Stimulated activated CD8-positive, alpha-beta memory T cell treated with anti-CD3 and anti-CD28 coated beads, Interleukin-15, amount 100 ng/mL, for 1 hour (primary cell): ENCODE measurements around the gene EML6.
"Not testable (repeated sequence)": the region's sequence is repeated elsewhere in the genome, so short reads cannot be mapped to it uniquely, and the experiment has no call there.

Experiments
- DNase-seq: peaks from one replicate; pipeline ENCODE4 v3.0.0-alpha.2; 2020; ENCODE audit warnings: low read depth

The EML6 gene

DNA sequence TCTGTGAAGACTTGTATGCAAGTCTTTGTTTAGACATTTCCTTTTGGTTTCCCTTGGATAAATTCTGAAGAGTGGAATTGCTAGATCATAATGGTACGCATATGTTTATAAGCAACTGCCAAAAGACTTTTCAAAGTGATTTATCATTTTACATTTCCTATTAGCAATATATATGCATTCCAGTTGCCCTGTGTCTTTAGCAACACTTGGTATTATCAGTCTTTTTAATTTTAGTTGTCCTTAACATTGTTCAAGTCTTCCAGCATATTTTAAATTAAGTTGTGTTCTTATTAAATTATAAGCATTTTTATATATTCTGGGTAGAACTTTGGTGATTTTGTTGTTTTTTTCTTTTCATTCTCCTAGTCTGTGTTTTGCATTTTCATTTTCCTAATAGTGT is 81.8 kb downstream of the EML6 start:
- DNase-seq, result no peak

DNA sequence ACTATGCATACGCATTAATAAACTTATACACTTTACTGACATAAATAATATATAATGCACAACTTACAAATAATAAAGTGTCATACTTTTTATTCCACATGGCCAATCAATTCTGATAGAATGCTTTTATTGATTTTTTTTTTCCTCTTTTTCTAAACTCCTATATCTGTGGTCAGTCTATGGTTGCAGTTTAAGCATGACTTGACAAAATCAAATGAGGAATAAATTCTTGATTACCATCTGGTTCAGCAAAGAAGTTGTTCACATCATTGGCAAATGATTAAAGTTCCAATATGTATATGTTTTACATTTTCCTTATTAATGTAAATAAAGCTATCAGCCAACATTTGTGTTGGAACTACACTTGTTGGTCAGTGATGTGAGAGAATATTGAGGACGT is 83.5 kb downstream of the EML6 start:
- DNase-seq, result no peak

DNA sequence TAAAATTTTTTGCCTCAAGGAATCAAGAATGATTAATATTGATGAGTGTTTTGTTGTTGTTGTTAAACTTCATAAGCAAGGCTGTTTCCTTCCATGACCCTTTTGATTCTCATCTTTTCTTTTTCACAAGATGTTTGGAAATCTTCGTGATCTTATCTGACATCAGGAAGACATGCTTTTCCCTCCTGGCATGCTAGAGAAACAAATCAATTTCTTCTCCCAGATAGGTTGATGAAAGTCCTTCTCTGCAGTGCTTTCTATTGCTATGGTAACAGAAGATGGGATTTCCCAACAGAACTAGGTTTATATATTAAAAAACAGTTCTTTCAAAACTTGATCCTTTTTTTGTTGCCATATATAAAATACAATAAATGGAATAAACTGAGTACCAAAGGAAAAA is 85.2 kb downstream of the EML6 start:
- no peak for DNase-seq

DNA sequence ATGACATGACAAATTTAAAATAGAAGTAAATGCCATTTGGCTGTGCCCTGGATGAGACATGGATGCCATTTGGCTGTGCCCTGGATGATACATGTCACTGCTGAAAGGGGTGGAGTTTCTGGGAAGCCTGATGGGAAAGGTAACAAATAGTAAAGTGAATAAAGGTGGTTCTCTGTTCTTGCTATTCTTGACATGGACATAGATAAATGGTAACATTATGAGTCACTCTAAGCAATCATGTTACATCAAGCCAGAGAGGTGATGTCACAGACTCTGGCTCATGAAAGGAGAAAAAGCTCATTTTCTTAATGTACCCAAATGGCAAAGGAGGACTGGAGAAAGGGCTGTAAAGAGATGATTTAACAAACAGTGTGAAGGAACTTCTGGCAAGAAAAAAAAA is 86.4 kb downstream of the EML6 start:
- no peak for DNase-seq

DNA sequence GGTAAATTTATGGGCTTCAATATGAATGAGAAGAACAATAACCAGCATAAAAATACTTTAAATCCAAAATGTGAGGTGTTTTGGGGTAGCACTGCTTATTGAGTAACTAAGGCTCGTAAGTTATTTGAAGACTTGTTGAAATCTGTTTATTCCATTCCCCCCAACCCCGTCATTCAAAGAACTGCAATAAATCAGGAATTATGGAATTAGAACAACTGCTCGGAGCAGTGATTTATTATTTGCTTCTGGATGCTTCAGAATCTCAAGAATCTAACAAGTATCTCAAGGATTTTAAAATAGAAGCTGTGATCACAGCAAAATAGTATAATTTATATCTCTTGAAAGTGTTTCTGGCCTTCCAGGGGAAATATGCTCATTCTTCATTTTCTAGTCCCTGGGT is 86.8 kb downstream of the EML6 start:
- DNase-seq, result no peak

DNA sequence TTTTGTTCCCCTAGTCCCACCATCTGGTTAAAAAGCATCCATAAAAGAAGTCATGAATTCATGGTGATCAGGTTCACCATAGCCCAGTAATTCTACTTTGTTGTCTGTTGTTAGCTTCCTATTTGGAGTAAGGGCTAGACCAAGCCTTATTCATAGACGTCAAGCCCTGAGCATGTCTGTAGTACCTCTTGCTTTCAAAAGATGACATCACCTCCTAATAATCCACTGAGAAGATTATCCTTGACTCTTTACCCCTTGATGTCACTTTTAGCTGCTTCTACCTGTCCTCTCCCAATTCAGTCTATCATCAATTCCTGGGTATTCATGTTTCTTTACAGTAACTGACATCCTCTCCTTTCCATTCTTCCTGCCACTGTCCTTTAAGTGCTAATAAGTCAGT is 90.1 kb downstream of the EML6 start:
- DNase-seq, result no peak

DNA sequence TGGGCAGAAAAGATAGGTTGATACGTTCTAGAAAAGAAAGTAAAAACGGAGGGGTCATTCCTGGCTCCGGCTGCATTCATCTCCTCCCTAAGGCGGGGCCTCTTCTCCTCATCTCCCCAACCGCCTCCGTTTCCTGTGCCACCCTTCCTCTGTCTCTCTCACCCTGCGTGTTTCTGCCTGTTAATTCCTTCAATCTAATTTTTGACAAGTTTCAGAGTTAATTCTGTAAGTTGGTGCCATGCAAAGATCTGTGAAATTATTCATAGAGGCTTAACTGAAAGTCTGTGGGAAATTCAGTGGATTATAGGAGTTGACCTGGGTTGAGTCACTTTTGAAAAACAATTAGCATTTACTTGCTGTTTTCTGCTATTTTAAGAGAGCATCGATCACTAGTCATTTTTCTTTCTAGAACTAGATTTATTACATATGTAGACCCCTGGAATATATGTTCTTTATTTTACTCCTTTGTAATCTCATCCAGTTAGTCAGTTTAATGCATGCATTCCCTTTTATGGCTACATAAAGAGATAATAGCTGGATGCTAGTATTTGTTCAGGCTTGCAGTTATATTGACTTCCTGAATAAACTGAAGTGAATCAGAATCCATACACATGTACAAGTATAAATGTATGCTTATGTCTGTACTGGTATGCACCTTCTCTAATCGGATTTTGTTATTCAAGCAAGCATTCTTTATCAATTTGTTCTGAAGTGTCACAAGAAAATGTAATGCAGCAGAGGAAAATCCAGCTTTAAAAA is 91.1 kb downstream of the EML6 start:
- no peak for DNase-seq

DNA sequence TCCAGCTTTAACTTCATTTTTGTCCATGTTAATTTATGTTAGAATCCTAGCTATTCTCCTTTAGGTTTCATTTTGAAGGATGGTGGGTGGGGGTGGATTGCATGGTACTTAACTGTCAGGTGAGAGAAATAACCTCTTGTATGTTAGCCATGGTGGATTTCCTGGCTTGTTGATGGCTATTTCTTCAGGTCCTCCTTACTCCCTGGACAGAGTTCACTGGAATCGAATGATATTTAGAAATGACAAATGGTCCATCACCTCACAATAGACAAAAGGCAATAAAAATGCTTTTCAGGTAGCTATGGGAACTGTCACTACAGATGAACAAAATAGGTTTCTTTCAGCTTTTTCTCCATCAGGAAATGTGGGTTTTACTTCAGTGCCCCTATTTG is 91.7 kb downstream of the EML6 start:
- DNase-seq, result no peak

DNA sequence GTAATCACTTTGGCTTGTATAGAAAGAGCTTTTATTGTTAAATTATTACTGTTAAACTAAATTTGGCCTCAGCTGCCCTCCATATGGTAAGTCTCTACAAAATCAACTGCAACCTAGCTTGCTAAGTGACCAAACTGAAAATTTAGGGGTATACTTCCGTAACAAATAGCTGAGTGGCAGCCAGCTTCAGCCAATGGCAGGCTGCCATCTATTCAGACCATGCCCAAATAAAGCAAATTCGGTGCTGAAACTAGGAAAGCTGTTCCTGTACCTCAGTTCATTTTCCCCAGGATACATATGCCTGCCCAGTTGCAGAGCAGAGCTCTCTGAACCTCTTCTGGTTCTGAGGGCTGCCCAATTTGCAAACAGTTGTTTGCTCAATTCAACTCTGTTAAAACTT is 94.8 kb downstream of the EML6 start:
- DNase-seq, result no peak

DNA sequence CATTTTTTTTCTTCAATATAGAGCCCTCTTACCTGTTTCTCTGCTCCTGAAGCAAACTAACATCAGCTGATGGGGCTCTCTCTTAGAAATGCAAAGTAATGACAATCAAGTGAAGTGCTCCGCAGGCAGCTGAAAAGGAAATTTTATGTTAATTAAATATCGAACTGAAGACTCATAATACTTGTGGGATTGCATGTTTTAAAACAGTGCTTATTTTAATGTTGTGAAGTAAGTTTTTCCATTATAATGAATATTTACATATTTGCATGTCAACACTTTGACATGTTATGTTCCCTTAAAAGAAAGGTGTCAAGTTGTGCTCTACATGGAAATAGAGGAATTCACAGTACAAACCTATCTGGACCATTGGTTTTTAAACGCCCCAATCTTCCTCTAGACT is 97.1 kb downstream of the EML6 start:
- no peak for DNase-seq

DNA sequence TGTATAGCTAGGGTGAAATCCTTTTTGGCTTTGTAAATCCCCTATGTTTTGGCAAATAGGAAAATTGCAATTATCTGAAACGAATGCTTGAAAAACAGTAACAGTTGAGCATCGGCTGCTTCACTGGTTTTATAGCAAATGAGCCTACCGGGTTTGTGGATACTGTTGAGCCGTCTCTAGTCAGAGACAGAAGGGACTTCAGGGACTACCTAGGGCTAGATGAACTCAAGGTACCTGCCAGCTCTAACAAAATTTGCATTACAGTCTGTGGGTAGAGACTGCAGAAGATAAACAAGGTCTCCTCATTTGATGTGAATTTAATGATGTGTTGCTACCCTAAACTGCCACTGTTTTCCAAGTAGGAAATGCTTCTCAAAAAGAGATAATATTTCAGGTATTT is 101.1 kb downstream of the EML6 start:
- DNase-seq, result no peak

DNA sequence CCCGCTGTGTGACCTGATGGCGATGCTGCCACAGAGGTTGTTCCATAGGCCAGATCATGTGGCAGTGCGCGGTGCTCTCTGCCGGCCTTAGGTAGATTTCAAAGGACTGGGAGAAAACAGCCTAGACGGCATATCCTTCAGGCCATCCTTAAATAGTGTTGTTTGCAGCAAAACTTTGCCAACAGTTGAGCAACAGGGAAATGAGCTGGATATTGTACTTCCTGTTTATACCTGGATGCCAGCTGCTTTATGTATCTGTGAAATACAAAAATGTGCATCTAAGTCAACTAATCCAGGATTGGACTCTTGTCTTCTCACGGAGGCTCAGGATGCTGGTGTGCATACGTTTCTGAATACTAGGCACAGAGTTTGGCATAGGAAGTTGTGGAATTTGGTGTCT is 107.1 kb downstream of the EML6 start:
- DNase-seq, result no peak

DNA sequence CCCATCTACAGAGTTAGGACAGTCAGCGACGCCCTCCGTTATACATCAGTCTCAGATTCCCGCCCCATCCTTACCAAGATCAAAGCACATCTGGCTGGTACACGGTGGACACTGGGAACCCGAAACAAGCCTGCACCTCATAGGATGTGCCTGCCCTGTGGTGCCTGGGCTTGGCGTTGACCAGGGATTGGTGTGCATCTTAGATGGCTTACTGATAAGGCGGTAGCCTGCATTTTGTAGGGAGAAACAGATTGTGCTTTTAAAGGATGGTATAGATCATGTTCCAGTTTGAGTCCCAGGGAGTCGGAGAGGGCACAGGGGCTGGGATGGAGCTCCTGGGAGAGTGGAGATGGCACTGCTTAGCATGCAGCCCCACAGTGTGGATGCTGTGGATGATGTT is 108.0 kb downstream of the EML6 start:
- DNase-seq, result no peak

DNA sequence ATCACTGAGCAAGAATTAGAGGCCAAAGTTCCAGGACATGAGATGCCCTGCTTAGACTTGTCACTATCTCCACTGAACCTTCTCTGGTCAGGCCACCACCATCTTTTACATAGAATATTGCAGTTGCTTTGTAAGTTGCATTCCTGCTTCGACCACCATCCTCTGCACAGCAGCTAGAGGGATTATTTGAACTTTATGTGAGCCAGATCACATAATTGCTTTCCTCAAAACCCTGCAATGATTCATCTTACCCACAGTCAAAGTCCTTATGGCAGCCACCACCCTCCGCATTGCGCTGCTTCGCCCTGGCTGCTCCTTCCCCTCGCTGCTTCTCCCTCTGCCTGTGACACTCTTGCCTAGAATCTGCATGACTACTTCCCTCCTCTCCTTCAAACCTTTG is 111.3 kb downstream of the EML6 start:
- DNase-seq, result no peak

DNA sequence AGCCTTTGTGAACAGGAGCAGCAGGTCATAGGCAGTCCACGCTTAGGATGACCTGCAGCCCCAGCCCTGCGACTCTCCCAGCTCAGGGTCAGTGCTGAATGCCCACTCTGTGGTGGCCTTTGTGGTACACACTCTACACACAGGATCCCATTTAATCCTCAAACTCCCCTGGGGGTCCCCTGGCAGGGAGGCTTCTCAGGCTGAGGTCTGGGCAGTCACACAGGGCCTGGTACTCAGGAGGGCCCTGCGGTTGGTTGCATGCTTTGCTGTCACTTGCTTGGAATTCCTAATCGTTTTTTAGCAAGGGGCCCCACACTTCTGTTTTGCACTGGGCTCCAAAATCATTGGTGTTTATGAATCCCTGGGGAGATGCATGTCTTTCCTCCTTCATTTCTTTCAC is 113.0 kb downstream of the EML6 start:
- no peak for DNase-seq

DNA sequence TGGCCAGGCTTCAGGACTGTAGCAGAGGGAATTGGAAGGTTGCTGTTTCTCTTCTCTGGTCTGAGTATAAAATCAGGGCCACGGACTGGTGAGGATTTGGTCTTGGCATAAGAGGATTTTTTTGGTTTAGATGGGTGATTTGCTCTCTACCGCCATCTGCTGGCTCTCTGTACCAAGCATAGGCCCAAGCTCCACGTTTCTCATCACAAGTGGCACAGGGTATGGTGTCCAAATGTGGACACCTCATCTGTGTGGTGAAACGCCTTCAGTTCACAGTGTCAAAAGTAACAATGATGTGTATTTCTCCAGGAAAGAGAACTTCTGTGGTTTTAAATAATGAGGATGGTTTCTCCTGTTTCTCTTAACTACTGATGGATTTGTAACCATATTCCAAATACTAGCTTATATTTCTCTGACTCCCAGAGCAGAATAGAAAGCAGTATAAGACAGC is 115.1 kb downstream of the EML6 start:
- peak; percentile 51 for DNase-seq

DNA sequence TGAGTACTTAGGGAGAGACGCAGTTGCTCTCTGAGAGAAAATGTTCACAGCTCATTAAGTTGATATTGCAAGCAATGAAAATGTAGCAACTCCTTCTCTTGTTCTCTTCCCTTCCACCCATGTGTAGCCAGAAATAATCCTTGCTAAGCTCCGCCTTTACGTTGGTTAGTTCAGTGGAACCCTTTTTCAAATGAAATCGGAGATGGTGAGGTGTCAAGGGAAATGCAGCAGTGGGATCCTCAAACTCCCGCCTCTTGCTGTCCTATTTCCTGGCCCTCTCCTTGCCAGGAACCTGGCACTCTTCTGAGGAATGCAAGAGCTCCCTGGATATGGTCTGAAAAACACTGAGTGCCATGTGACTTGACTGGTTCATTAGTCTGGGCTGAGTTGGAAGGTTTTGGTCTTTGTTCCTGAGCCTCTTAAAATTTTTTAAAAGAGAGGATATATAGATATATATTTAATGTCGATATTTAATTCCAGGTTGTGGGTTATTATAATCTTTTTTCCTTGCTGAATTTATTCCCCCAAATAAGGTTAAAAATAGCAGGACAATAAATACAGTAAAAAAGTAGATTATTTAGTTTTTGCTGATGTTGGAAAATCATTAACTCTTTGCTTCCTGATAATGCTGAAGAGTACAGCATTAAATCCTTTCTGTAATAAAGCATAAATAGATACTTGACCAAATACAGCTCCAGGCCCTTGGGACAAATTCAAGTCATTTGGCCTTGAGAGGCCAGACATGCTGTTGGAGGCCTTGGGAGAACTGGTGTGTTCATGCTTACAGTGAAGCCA is 116.2 kb downstream of the EML6 start:
- DNase-seq, result no peak

DNA sequence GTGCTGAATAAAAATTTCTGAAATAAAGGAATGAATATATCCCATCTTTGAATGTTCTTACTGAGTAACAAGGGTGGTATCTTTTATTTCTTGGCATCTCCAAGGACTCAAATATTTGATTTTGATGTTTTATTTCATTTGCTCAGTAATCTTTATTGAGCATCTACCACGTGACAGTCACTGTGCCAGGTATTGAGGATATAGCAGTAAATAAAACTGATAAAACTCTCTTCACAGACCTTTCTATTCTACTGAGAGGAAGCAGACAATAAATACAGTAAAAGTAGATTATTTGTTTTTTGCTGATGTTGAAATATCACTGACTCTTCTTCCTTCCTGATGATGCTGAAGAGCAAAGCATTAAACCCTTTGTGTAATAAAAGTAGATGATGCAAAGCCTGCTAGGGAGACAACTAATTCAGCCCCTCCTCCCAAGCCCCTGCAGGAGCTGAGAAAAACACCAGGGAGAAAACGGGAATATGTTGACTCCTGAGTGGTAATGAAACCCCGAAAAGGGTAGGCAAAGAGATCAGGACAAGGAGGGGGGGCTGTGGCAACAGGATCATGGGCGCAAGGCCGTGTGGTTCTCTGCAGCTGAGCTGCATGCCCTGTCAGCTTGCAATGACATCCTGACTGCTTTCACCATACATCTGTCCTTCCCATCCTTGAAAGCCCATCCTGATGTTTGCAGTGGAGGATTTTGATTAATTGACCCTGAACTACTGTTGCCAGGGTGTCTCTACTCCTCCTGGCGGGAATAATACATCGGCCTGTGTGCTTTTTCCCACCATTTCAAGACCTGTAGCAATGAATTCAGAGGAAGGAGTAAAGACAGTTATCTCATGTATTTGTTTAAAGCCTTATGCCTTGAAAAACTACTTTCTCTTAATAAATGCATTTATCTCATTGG is 117.4 kb downstream of the EML6 start:
- no peak for DNase-seq

DNA sequence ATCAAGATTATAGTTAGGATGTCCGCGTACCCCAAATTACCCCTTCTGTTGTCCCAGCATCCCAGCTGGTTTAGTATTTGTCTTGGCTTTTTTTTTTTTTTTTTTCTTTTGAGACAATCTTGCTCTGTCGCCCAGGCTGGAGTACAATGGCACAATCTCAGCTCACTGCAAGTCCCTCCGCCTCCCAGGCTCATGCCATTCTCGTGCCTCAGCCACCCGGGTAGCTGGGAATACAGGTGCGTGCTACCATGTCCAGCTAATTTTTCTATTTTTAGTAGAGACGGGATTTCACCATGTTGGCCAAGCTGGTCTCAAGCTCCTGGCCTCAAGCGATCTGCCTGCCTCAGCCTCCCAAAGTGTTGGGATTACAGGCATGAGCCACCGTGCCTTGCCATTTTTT is 118.0 kb downstream of the EML6 start:
- DNase-seq, result not testable (repeated sequence)

DNA sequence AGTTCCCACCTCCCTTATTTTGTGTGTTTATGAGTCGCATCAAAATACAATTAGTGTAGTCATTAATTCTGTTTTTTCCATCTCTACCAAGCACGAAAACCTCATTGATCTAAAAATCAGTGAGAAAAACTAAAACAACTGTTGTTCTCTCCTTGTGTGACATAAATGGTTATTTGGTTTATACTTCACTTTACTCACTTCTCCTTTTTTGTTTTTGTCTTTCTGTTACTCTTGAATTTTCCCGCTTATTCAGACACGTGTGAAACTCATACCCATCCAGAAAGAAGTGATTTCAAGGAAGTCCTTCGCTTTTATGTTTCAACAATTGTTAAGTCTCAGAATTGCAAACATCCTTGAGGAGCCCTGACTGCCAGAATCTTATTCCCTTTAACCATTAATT is 121.6 kb downstream of the EML6 start:
- no peak for DNase-seq

DNA sequence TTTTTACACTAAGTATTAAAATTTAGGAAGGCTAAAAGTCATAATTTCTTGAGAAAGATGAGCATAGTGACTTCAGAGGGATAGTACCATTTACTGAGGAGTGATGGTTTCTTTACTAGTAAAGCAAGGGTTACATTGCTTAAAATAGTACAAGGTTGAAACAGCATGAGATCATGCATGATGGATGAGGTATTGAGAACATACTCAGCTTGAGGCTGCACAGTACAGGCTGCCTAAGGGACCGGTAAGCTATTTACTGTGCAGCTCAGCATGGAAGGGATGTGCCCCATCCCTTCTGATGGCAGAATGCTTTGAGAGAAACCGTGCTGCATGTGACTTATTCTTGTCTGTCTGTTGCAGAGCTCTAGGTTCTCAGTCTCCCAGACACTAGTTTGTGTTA is 122.1 kb downstream of the EML6 start:
- no peak for DNase-seq
